Panc1 (cell line): Measurements from ENCODE around the gene NASP.

Experiments
- POLR2AphosphoS5 ChIP-seq: IDR thresholded peaks from 2 replicates; pipeline ENCODE4 v1.6.1; 2012; ENCODE audit warnings: mild to moderate bottlenecking, low read depth, low read length, moderate library complexity
- SIN3A ChIP-seq: IDR thresholded peaks from 2 replicates; pipeline ENCODE4 v1.6.1; 2012; ENCODE audit warnings: low read depth, mild to moderate bottlenecking, low read length, moderate library complexity, borderline replicate concordance; ENCODE audit not compliant: insufficient read depth
- TF ChIP-seq, protein P1 (sequence below): fragments of 450-650 bp; IDR thresholded peaks from 2 replicates; pipeline ENCODE4 v1.5.1; 2017; ENCODE audit warnings: mild to moderate bottlenecking
- TF ChIP-seq, protein P2 (sequence below), 2 experiments: IDR thresholded peaks; 2 replicates each; pipeline ENCODE4 v1.6.1; 2011 to 2012; ENCODE audit warnings: low read depth in 2 of 2, control low read depth in 1 of 2, low read length in 1 of 2, mild to moderate bottlenecking in 1 of 2, moderate library complexity in 1 of 2; ENCODE audit not compliant: insufficient read depth in 1 of 2

DNA sequence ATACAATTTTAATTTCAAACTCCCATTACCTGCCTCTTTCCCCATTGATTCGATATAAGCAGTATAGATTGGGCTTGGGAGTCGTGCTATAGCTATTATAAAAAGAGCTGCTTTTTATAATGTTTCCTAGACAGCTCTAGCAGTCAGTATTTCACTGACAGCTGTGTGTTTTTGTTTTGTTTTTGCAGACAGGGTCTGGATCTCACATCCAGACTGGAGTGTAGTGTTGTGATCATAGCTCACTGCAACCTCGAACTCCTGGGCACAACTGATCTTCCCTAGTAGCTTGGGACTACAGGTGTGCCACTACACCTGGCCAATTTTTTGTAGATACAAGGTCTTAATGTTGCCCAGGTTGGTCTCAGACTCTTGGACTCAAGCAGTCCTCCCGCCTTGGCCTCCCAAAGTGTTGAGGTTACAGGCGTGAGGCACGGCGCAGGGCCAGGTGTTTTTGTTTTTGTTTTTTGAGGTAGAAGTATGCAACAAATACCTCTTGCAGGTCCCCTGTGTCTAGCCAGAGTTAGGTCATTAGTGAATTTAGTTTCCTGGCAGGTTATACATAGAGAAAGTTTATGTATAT lies 1.7 kb downstream of the NASP start:
- TF ChIP-seq SIN3A: no peak
- TF ChIP-seq, protein P1, sequence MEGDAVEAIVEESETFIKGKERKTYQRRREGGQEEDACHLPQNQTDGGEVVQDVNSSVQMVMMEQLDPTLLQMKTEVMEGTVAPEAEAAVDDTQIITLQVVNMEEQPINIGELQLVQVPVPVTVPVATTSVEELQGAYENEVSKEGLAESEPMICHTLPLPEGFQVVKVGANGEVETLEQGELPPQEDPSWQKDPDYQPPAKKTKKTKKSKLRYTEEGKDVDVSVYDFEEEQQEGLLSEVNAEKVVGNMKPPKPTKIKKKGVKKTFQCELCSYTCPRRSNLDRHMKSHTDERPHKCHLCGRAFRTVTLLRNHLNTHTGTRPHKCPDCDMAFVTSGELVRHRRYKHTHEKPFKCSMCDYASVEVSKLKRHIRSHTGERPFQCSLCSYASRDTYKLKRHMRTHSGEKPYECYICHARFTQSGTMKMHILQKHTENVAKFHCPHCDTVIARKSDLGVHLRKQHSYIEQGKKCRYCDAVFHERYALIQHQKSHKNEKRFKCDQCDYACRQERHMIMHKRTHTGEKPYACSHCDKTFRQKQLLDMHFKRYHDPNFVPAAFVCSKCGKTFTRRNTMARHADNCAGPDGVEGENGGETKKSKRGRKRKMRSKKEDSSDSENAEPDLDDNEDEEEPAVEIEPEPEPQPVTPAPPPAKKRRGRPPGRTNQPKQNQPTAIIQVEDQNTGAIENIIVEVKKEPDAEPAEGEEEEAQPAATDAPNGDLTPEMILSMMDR: no peak
- TF ChIP-seq POLR2AphosphoS5: no peak
- TF ChIP-seq, protein P2, sequence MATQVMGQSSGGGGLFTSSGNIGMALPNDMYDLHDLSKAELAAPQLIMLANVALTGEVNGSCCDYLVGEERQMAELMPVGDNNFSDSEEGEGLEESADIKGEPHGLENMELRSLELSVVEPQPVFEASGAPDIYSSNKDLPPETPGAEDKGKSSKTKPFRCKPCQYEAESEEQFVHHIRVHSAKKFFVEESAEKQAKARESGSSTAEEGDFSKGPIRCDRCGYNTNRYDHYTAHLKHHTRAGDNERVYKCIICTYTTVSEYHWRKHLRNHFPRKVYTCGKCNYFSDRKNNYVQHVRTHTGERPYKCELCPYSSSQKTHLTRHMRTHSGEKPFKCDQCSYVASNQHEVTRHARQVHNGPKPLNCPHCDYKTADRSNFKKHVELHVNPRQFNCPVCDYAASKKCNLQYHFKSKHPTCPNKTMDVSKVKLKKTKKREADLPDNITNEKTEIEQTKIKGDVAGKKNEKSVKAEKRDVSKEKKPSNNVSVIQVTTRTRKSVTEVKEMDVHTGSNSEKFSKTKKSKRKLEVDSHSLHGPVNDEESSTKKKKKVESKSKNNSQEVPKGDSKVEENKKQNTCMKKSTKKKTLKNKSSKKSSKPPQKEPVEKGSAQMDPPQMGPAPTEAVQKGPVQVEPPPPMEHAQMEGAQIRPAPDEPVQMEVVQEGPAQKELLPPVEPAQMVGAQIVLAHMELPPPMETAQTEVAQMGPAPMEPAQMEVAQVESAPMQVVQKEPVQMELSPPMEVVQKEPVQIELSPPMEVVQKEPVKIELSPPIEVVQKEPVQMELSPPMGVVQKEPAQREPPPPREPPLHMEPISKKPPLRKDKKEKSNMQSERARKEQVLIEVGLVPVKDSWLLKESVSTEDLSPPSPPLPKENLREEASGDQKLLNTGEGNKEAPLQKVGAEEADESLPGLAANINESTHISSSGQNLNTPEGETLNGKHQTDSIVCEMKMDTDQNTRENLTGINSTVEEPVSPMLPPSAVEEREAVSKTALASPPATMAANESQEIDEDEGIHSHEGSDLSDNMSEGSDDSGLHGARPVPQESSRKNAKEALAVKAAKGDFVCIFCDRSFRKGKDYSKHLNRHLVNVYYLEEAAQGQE (IDR thresholded peaks at IDR 0.05; ENCODE audit: insufficient read depth in 1 of 2, low read depth in 2 of 2, low read length in 1 of 2): no peak
